HG02943 (cell line): Measurements from ENCODE around the gene BCORL1.

Experiments used
- ATAC-seq: cut with Tn5 transposase; IDR thresholded peaks from one replicate; pipeline ENCODE4 v1.9.1; 2021; ENCODE audit warnings: mild to moderate bottlenecking, low read depth, moderate library complexity; ENCODE audit not compliant: unreplicated experiment

The BCORL1 gene, protein sequence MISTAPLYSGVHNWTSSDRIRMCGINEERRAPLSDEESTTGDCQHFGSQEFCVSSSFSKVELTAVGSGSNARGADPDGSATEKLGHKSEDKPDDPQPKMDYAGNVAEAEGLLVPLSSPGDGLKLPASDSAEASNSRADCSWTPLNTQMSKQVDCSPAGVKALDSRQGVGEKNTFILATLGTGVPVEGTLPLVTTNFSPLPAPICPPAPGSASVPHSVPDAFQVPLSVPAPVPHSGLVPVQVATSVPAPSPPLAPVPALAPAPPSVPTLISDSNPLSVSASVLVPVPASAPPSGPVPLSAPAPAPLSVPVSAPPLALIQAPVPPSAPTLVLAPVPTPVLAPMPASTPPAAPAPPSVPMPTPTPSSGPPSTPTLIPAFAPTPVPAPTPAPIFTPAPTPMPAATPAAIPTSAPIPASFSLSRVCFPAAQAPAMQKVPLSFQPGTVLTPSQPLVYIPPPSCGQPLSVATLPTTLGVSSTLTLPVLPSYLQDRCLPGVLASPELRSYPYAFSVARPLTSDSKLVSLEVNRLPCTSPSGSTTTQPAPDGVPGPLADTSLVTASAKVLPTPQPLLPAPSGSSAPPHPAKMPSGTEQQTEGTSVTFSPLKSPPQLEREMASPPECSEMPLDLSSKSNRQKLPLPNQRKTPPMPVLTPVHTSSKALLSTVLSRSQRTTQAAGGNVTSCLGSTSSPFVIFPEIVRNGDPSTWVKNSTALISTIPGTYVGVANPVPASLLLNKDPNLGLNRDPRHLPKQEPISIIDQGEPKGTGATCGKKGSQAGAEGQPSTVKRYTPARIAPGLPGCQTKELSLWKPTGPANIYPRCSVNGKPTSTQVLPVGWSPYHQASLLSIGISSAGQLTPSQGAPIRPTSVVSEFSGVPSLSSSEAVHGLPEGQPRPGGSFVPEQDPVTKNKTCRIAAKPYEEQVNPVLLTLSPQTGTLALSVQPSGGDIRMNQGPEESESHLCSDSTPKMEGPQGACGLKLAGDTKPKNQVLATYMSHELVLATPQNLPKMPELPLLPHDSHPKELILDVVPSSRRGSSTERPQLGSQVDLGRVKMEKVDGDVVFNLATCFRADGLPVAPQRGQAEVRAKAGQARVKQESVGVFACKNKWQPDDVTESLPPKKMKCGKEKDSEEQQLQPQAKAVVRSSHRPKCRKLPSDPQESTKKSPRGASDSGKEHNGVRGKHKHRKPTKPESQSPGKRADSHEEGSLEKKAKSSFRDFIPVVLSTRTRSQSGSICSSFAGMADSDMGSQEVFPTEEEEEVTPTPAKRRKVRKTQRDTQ (N-terminal part only)

DNA sequence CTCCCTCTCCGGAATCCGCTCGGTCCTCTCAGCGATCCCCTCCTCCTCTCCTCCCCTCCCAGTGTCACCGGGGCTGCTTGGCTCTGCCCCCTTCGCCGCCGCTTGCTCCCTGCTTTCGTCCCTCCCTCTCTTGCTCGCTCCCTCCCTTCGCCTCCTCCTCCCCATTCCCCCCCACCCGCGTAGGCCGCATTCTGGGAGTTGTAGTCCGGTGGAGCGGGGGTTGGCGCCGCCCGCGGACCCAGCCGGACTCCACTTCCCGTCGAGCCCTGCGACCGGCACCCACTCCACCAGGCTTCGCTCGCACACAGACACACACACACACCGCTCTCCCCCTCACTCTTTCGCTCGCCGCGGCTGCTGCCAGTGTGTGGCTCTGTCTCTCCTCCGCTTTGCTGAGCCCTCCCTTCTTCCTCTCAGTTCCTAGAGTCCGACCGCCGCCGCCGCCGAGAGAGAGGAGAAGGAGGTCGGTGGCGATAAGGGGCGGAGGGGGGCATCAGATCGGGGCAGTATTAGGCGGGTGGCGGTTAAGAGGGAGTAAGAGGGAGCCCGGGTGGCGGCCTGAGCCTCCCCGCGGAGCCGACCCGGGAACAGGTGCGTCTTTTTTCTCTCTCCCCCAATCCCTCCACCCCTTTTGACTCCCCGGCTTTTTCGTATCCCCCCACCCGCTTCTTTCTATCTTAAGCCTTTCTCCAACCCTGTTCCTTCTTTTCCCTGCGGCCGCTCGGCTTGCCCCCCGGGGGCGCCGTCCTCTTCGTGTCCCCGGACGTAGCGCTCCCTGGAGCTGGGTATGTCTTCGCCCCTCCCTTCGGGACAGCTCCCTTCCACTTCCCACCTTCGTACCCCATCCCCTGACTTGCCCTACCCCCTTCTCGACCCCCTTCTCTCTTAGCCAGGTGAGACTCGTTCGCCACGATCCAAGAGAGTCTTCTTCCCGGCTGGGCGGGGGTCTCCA is at the start of gene BCORL1:
Gene BCORL1, plus strand, starts transcription at position 336 of the 952 bp plus-strand sequence. CDS start 22,597 bp downstream, outside the sequence.
- ATAC-seq: peak; percentile 85

DNA sequence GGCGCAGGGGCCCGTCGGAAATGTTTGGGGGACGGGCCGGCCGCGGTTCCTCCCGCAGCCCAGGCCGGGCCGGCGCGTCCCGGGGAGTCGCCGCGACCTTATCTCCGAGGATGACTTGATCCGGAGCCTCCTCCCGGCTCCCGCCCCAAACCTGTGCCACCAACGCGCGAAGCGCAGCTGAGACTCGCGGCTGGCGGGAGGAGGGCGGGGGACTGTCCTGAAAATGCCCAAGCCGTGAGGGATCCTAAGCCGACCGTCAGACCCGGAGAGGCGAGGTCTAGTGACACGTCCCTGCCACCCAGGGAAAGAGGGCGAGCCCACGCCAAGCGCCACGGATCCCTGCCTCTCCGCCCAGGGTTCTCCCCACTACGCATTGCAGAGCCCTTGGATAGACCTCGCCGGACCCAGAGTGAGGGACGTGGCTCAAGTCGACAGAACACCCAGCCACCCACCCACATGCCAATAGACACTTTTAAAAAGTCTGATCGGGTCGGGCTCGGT is 49.6 kb upstream of the BCORL1 start:
- ATAC-seq: no peak

DNA sequence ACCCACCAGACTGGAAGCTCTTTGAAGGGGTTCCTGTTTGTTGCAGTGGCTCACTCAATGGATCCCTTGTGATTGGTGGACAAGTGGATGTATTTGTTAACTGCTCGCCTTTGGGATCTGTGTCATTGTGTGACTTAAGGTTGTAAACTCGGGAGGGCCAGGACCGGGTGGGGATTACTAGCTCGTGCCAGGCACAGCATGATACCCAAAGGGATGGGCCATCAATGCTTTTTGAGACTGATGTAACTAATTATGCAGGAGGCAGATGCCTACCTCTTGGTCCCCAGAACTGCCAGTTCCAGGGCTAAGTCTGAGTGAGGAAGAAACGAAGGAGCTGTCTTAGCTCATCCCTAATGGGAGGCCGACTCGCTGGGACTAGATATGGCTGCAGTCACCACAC is 48.7 kb upstream of the BCORL1 start:
- ATAC-seq: no peak

DNA sequence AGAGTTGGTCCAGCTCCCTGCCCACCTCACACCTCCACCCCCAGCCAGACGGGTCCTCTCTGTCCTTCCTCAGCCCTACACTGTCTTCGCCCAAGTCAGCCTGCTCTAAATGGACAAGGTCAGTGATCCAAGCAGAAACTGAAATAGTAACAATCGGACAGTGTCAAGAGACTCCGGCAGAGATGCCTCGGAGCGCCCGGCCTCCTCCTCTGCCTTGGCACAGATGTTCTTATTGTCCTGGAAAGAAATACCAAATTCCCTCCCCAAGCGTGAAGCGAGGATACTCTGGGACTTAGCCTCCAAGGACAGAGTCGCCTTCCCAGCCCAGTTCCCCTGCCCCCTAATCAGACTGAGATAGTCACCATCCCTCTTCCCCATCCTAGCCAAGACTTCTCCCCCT is 48.0 kb upstream of the BCORL1 start:
- no peak for ATAC-seq

DNA sequence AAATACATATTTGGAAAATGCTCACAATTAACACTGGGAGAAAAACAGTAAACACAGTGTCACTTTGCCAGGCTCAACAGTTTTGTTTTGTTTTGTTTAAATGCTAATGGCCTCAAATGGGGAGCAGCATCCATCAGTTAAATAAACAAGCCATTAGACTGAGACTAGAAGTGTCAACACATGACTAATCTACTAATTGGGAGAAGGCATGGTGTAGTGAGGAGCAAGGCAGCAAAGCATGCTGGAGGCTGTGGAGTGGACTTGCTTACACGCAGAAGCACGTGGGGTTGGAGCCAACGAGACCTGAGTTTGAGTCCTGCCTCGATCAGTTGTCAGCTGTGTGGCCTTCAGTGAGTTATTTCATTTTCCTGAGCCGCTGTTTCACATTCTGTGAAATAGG is 47.5 kb upstream of the BCORL1 start:
- no peak for ATAC-seq

DNA sequence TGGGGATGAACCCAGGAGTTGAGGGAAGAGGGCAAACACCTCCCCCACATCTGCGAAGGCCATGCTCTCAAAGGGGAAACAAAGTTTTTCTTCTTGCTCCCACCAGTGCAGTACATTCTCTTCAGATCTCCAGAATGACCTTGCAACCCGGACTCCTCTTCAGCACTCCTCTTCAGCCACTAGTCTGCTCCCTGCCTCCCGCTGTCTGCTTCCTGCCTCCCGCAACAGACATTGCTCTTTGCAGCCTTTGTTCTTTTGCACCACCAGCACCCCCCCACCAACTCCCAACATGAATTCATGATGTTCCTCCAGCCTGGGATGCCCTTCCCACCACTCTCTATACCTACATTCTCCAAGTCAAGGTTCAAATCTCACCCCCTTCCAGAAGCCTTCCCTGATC is 44.4 kb upstream of the BCORL1 start:
- no peak for ATAC-seq

DNA sequence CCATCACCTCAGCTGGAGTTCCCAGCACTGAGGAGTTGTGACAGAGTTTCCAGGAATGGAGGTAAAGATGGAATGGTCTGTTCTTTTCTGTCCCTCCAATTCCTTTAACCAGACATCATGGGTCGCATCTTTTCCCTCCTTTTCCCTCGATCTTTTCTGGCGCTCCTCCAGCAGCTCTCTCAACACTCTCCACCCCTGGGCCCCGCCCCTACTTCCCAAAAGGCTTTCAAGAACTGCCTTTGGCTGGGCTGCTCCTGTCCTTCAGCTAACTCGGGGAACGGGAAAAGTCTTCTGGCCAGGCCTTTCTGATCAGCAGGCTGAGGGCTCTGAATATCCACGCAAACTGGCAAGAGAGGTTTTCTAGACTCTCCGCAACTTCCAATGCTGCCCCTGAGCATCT is 42.4 kb upstream of the BCORL1 start:
- no peak for ATAC-seq

DNA sequence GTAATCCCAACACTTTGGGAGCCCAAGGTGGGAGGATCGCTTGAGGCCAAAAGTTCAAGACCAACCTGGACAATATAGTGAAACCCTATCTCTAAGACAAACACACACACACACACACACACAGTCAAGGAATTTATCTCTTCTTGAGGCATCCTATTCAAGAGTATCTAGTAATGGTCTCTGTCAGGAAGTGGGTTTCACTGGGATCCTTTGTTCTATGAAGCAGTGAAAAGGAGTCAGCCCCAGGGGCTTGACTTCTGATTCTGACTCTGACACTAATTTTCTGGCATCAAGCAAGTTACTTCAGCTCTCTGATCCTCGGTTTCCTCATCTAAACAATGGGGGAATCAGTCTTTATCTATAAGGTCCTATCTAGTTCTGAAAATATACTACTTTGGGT is 41.7 kb upstream of the BCORL1 start:
- ATAC-seq: no peak

DNA sequence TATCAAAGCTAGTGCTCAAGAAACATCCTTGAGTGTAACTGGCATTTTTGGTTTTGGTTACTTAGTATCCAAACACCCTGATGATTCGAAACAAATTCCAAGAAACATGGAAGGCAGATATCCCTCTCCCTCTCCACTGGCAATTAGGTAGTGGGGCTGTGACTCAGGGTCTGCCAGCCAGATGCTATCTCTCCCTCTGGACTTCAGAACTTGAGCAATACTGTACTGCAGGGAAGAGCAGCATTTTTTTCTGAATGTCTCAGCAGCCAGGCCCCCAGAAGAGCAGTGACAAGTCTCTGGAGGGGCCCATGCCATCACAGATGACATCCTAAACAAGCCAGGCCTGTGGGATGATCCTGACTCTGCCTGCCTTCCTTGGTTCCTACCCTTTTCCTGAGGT is 37.3 kb upstream of the BCORL1 start:
- no peak for ATAC-seq

DNA sequence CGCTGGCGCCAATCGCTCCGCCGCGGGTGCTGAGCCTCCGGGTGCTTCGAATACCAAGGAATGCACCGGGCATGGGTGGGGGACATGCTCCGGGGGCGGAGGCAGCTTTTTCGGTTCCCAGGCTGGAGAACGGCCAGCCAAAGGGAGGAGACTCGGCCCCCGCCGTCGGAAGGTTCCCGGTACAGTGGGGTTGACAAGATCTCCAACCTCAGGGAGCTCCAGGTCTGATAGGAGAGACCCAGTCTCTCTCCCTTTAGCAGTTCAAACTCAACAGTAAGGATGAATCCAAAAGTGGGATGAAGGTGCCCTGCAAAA is 29.1 kb upstream of the BCORL1 start:
- no peak for ATAC-seq

DNA sequence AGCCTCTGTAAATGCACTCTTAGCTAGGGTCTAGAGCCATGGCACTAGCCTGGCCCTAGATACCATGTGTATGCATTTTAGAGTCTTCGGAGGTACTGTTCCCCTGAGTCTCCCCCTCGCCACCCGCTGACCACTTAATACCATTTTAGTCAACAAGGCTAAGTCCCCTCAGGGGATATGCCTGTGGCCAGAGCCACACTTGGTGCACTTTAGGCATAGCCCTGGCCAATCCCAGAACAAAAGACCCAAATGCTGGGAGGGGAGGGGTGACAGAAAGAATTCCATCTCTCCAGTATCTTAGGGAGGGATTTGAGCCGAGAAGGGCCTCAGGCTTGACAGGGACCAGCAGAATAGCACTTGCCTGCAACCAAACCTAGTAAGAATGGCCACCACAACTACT is 28.6 kb upstream of the BCORL1 start:
- ATAC-seq: no peak

DNA sequence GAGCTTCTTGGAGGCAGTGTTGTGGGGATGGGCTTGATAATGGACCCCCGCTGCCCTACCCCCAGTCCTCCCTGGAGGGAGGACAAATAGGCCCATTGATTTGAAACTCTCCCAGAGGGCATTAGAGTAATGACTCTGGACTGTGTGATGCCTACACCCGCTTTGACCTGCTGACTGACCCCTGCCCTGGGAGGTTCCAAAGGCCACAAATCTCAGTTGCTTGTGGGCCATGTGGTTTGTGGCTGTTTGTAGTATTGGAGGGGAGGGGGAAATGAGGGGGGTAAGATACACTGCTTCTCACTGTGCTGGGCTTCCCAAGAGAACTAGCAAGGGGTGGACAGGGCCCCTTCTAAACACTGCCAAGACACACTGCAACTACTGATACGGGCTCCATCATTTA is 27.6 kb upstream of the BCORL1 start:
- ATAC-seq: no peak

DNA sequence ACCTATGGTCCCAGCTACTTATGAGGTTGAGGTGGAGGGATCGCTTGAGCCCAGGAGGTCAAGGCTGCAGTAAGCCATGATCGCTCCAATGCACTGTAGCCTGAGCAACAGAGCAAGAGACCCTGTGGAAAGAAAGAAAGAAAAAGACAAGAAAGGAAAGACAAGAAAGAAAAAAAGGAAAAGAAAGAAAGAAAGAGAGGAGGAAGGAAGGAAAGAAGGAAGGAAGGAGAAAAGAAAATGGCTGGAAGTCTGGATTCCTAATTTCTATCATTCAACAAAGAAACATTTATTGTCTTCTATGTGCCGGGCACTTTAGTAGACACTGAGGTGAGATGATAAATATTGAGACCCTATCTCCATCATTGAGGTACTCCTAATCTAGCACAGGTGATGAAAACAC is 26.8 kb upstream of the BCORL1 start:
- ATAC-seq: no peak

DNA sequence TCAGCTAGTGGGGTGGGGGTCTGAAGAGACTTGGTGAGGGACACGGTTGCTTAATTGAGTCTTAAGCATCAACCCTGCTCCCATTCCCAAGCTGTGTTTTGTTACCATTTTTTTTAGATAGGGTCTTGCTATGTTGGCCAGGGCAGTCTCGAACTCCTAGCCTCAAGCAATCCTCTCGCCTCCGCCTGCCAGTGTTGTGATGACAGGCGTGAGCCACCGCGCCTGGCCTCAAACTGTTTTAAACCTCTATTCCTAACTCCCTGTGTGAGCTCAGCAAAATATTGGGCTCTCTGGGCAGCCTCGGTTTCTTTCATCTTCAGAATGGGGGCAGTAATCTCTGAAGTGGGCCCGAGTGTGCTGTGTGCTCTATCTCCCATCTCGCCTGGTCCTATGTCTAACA is 26.3 kb upstream of the BCORL1 start:
- no peak for ATAC-seq

DNA sequence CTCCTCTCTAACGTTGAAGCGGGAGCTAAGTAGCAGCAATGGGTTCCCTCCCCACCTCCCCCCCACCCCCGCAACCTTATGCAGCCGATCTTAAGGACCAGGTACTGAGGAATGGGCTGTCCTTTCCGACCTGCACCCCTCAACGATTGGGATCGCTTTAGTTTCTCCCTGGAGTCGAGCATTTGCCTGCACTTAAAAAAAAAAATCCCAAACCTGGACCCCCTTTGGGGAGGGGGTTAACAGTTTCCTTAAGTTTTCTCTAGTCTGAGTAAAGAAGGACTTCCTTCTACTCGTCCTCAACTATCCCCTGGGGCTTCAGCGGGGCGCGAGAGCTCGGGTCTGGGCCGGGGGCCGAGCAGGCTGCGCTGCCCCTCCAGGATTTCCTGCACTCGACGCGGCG is 25.7 kb upstream of the BCORL1 start:
- no peak for ATAC-seq

DNA sequence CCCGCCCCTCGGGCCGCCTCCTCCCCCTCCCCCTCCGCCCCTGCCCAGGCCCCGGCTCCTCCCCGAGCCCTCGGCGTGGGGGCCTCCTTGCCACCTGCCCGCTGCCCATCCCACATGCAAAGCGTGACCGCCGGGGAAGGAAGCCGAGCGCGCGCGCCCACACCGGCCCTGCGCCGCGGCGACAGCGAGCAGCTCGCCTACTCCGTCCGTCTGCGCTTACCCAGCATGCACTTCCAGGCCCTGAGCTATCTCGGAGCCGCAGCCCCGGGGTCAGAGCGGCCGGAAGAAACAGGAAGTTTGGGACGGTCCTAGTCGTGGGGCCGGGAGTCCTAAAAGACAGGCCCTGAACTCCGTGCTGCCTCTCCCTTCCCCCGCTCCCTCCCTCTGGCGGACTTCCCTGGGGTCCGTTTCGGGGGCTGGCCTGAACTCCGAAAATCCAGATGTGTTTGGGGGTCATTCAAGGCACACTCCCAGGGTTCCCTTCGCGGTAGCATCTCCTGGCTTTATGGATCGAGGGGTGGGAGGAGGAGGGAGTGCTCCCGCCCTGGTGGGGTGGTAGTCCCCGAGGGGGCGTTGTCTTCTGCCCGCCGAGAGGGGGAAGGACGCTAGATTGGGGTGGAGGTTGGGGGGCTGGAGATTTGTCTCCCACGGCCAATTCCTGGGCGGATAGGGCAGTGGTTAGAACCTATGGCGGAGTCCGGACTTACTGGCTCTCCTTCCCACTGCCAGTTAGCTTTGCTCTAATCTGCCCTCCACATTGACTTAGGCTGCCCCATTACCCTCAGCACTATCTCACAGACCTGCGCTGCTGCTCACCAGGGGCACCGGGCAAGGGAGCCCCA is 25.0 kb upstream of the BCORL1 start:
- ATAC-seq: peak; percentile 62

DNA sequence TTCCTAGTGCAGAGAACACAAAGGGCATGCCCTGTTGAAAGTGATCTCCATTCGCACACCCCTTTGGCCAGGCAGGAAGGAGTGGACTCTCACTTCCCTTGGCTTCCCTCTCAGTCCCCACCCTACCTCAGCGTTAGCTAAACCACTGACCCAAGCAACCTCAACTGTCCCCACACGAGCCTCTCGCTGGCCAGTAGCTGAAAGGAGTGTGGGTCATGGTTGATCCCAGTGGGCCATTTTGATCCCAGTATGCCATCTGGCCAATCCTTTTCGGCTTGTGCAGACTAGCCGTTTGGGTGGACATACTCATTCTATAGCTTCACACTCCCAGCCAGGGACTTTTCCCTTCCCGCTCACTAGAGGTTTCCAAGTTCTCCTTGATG is 24.4 kb upstream of the BCORL1 start:
- ATAC-seq: no peak

DNA sequence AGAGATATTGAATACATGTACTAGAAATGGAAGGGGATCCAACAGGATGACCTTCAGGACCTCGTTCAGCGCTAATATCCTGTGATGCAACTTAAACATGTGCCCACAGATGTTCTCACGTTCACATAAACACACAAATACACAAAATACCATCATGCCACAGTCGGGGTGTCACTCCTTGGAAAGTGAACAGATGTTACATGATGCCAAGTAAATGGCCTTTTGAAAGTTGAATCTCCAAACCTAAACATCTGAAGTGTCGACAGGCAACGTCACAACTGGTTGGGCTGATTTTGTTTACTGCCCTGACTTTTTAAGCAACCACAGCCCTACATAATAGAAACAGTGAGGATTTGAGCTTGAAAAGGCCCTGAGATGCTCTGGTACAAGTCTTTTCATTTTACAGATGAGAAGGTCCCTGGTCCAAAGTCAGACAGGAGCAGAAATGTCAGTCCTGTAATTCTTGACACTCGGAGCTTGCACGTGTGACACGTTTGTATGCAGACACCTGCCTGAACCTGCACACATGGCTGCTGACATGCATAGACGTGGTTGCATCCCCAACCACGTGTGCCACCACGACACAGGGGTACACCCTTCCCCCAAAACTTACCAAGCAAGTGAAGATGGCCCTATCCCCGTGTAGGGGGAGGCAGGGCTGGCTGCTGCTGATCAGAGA is 23.5 kb upstream of the BCORL1 start:
- ATAC-seq: no peak

DNA sequence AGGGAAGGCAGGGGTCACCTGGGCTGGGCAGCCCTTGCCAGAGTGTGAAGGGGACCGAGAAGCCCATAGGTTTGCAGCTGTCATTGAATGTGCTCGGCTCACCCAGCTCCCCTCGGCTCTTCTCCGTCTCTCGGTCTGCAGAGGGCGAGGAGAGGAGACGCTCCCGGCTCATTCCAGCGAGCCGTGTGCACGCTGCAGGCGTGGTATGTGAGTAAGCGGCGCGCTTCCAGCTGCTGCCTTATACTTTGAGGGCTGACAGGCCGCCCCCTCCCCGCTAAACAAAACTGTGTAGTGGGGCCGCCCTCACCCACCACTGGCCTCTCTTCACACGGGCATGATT is 23.0 kb upstream of the BCORL1 start:
- ATAC-seq: no peak
